GM12875 (cell line): ENCODE measurements around the gene TUBGCP6.

Experiments
- H3K4me3 ChIP-seq: one replicate; pipeline ENCODE4 v1.5.1; 2011; ENCODE audit warnings: low read depth, low read length, control low read depth
- CTCF ChIP-seq: IDR thresholded peaks from 2 replicates; pipeline ENCODE4 v1.5.1; 2011; ENCODE audit warnings: low read depth, mild to moderate bottlenecking, control low read depth, inconsistent platforms, low read length, moderate library complexity, borderline replicate concordance; ENCODE audit not compliant: insufficient read depth

TUBGCP6 gene

GRCh38 chr22:50216055-50216683, 28.7 kb downstream of the TUBGCP6 start:
- H3K4me3 ChIP-seq, result no peak overlapping the region
- no peak for TF ChIP-seq CTCF

- no peak for TF ChIP-seq CTCF
- H3K4me3 ChIP-seq, result no peak overlapping the region
These were observed 29.3 kb downstream of the TUBGCP6 start for GRCh38 chr22:50215297-50216054.

GRCh38 chr22:50213263-50213662, 31.6 kb downstream of the TUBGCP6 start:
- H3K4me3 ChIP-seq, result no peak overlapping the region
- TF ChIP-seq CTCF, result no peak

GRCh38 chr22:50211147-50211546, 33.7 kb downstream of the TUBGCP6 start:
- no peak for TF ChIP-seq CTCF
- H3K4me3 ChIP-seq, result no peak overlapping the region

GRCh38 chr22:50210378-50211139, 34.3 kb downstream of the TUBGCP6 start:
- no peak overlapping the region for H3K4me3 ChIP-seq
- no peak for TF ChIP-seq CTCF

- TF ChIP-seq CTCF, result peak; percentile 83
- H3K4me3 ChIP-seq, result no peak overlapping the region
These were observed 34.9 kb downstream of the TUBGCP6 start for GRCh38 chr22:50209893-50210292.
